WERI-Rb-1 (cell line): ENCODE measurements around the gene ZRANB1.
"Not testable (repeated sequence)": the region's sequence is repeated elsewhere in the genome, so short reads cannot be mapped to it uniquely, and the experiment has no call there.

Experiments used
- DNase-seq: peaks from one replicate; pipeline ENCODE4 v3.0.0-alpha.2; 2020
- H3K27ac ChIP-seq: fragments of 250-450 bp; sonication (Bioruptor Pico); 2 replicates; pipeline ENCODE4 v1.5.1; 2020; ENCODE audit warnings: mild to moderate bottlenecking, moderate library complexity
- H3K27me3 ChIP-seq: fragments of 250-450 bp; sonication (Bioruptor Pico); 2 replicates; pipeline ENCODE4 v1.5.1; 2021; ENCODE audit warnings: mild to moderate bottlenecking, low read depth, moderate library complexity; ENCODE audit not compliant: insufficient read depth, severe bottlenecking
- H3K36me3 ChIP-seq: fragments of 250-450 bp; sonication (Bioruptor Pico); 2 replicates; pipeline ENCODE4 v1.5.1; 2020; ENCODE audit warnings: mild to moderate bottlenecking, moderate library complexity
- H3K4me3 ChIP-seq: 2 replicates; pipeline ENCODE4 v1.5.1; 2011; ENCODE audit warnings: low read depth, mild to moderate bottlenecking, control low read depth, low read length
- H3K9me3 ChIP-seq: fragments of 250-450 bp; sonication (Bioruptor Pico); 2 replicates; pipeline ENCODE4 v1.5.1; 2021; ENCODE audit warnings: mild to moderate bottlenecking, moderate library complexity; ENCODE audit not compliant: severe bottlenecking
- TF ChIP-seq, protein P1 (sequence below): IDR thresholded peaks from 2 replicates; pipeline ENCODE4 v1.5.1; 2011; ENCODE audit warnings: low read depth, mild to moderate bottlenecking, control low read depth, inconsistent platforms, low read length

The ZRANB1 gene

DNA sequence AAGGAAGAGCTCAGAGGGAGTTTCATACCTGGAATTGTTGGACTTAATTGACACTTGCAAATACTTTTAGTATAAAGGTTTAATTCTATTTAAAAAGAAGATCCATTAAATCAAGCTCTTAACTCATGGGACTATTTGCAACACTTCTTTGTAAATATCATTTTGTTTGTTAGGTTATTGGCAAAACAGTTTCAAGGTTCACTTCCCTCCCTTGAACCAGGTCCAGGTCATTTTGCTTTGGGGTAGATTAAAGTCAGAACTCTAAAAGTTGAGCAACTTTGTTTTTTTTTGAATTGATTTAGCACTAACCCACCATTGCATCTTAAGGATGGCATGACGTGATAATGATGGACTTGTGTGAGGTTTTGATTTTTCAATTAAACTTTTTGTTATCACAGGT lies 45.9 kb downstream of the ZRANB1 start:
- Histone ChIP-seq H3K4me3 (no peak overlapping the region), H3K27me3 (no peaks in the 10 kb centered on the region), H3K36me3 (peaks cover 83% of the 10 kb centered on the region), H3K9me3 (no peaks in the 10 kb centered on the region), H3K27ac (no peak overlapping the region)
- TF ChIP-seq, protein P1, sequence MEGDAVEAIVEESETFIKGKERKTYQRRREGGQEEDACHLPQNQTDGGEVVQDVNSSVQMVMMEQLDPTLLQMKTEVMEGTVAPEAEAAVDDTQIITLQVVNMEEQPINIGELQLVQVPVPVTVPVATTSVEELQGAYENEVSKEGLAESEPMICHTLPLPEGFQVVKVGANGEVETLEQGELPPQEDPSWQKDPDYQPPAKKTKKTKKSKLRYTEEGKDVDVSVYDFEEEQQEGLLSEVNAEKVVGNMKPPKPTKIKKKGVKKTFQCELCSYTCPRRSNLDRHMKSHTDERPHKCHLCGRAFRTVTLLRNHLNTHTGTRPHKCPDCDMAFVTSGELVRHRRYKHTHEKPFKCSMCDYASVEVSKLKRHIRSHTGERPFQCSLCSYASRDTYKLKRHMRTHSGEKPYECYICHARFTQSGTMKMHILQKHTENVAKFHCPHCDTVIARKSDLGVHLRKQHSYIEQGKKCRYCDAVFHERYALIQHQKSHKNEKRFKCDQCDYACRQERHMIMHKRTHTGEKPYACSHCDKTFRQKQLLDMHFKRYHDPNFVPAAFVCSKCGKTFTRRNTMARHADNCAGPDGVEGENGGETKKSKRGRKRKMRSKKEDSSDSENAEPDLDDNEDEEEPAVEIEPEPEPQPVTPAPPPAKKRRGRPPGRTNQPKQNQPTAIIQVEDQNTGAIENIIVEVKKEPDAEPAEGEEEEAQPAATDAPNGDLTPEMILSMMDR, result no peak
- no peak for DNase-seq

DNA sequence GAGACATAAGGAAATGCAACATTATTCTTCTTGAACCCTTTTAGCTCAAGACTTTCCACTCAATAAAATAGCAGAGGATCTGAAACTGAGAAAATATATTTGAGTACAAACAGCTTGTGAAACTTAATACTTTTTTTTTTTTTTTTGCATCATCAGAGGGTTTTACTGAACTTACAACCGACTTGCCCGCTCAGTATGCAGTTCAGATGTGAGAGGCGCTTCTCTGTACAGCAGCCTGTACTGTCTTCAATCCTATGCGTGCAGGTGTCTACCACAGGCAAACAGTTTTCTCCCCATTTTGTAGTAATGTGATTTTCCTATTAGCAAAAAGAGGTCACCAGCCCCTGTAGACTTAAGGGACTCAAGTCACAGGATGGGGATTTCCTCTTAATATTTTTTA lies 46.8 kb downstream of the ZRANB1 start:
- H3K4me3 ChIP-seq, H3K27me3 ChIP-seq, H3K9me3 ChIP-seq, H3K27ac ChIP-seq, DNase-seq: not testable (repeated sequence)
- H3K36me3 ChIP-seq, result peaks cover 83% of the 10 kb centered on the region

DNA sequence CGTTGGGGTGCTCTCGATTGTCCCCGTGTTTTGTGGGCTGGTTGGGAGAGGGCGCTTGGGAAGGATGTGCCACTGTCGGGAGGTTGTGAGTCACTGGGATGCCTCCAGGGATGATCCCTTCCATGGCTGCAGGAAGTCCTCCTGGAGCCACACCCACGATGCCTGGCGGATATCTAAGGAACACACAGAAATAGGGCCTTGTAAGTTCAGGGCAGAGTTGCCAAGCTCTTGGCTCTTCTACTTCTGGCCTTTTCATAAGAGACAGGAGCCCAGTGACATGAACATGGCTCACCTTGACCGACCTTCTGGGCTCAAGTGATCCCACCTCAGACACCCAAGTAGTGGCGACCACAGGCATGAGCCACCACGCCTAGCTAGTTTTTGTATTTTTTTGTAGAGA lies 47.6 kb downstream of the ZRANB1 start:
- Histone ChIP-seq H3K36me3 (peaks cover 83% of the 10 kb centered on the region), H3K4me3 (no peak overlapping the region), H3K9me3 (no peaks in the 10 kb centered on the region), H3K27me3 (no peaks in the 10 kb centered on the region), H3K27ac (no peak overlapping the region)
- DNase-seq, result no peak
- TF ChIP-seq, protein P1, result no peak

DNA sequence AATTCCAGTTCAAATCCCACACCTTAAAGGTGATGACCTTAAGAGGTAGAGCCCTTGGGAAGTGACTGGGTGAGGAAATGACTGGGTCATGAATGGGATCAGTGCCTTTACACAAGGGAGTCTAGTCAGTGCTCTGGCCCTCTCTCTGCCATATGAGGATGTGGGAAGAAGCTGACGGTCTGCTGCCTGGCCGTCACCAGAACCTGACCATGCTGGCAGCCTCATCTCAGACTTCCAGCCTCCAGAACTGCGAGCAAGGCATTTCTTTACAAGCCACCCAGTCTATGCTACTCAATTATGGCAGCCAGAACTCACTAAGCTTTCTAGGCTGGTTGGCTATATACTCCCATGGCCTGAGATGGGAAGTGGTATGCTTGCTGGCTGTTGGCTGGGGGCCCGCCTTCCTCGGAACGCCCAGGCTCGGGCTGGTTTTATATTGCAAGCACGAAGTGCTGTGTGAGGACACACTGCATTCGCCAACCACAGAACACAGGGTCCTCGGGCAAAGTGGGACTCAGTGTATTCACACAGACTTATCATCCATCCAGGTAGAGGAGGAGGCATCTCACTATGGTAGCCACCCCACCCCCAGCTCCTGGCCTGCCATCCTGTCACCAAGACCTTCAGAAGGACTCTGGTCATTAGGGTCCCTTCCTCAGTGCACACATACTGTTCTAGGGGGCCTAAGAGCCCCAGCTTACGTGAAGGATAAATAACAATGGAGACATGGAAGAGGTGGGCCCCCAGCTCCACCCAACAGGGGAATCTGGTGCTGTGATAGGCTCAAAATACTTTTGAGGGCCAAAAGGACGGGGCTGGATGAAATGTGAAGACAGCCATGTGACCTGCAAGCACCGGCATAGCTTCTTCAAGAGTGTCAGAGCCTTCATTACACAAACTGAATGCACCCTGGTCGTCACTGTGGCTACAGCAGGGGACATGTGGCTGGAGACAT lies 49.0 kb downstream of the ZRANB1 start:
- Histone ChIP-seq H3K27ac (no peak overlapping the region), H3K36me3 (peaks cover 83% of the 10 kb centered on the region), H3K4me3 (no peak overlapping the region), H3K9me3 (no peaks in the 10 kb centered on the region), H3K27me3 (no peaks in the 10 kb centered on the region)
- TF ChIP-seq, protein P1, result no peak
- DNase-seq, result no peak

DNA sequence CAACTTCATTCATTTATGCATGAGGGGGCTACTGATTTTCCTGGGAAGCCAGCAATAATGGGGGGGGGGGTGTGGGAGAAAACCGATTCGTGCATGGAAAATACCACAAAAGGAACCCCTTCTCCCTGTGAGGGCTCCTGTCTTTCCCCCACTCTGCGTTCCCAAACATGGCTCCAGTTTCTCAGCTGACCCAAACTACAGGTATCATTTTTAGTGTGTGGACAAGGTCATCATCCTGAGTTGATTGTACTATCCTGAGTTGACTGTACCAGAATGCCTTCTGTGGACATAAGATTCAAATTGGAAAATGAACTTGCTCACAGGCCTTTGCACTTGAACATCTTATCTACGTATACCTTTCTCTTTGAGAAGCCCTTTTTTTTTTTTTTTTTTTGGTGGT lies 49.9 kb downstream of the ZRANB1 start:
- no peak for DNase-seq
- Histone ChIP-seq H3K4me3 (no peak overlapping the region), H3K9me3 (no peaks in the 10 kb centered on the region), H3K27me3 (no peaks in the 10 kb centered on the region), H3K27ac (no peak overlapping the region), H3K36me3 (peaks cover 84% of the 10 kb centered on the region)
- TF ChIP-seq, protein P1, result no peak

DNA sequence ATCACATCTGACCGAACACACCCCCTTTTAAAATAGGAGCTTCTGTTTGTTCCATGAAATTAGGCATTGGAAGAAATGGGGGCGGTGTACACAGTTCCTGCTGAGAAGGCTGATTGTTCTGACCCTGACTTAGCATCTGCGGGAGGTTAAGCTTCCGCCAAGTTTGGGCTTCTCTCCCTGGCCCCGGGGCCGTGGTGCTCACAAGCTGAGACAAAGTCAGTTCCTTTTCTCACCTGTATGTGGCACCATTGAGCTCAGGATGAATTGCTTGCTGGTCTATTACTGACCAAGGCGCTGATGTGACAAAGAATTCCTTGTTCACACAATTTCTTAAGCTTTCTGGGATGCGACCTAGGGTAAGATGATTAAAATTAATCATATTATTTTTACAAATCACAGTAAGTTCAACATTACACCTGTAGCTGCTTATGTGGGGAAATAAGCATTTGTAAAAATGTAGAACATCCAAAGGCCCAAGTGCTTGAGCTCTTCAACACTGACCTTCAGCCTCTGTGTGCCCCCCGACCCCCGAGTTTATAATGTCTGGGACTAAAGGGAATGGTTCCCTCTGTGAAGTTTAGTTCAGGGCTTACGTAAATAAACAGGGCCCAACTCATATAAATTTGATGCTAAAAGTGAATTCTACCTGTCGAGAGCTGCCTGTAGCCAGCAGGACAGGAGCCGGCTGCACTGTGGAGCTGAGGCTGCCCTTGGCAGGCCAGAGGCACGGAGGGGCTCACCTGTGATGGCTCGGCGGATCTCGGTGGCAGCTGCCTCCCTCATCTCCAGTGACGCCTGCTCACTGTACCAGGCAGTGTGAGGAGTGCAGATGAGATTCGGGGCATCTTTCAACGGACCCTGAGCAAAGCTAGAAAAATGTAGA lies 50.8 kb downstream of the ZRANB1 start:
- Histone ChIP-seq H3K36me3 (peaks cover 84% of the 10 kb centered on the region), H3K9me3 (no peaks in the 10 kb centered on the region), H3K27me3 (no peaks in the 10 kb centered on the region), H3K27ac (no peak overlapping the region), H3K4me3 (no peak overlapping the region)
- peak; percentile 67 for DNase-seq
- TF ChIP-seq, protein P1, result peak; percentile 58
